ENCODE data around the gene NPHP4. TPM values are rescaled to one million over a fixed set of nuclear protein-coding genes. Genes with fewer than 3 reads are reported as not detected.

The NPHP4 gene
- total RNA-seq, 4 donors from 2014 or later, result 11.2 to 24.5 (median 18.2) TPM

- intact Hi-C loops (cut with DNase I; ENCODE audit: low total_unique reads), result no loop called here
- no peak for TF ChIP-seq POLR2A (IDR thresholded peaks at IDR 0.05)
- no peak overlapping the region for H3K4me3 ChIP-seq (ENCODE audit: low read depth, poor library complexity, severe bottlenecking)
- DNase-seq (ENCODE audit: low spot score in 2 of 2), result no peak
- WGBS, 2 donors, result 62% methylated on average over 13 of the region's 13 CpGs
Measured at GRCh38 chr1:5843521-5844096, 148.6 kb downstream of the NPHP4 start.

GRCh38 chr1:5842679-5843078, 149.5 kb downstream of the NPHP4 start:
- no peak for DNase-seq (ENCODE audit: low spot score in 2 of 2)
- H3K4me3 ChIP-seq (ENCODE audit: low read depth, poor library complexity, severe bottlenecking), result no peak overlapping the region
- TF ChIP-seq CTCF (IDR thresholded peaks at IDR 0.05) (no peak), POLR2A (IDR thresholded peaks at IDR 0.05) (no peak)
- intact Hi-C loops (cut with DNase I; ENCODE audit: low total_unique reads), result no loop called here
- 75 to 79% methylated on average over 13 of the region's 13 CpGs for WGBS, 2 donors

GRCh38 chr1:5840551-5841001, 151.6 kb downstream of the NPHP4 start:
- intact Hi-C loops (cut with DNase I; ENCODE audit: low total_unique reads), result no loop called here
- H3K4me3 ChIP-seq (ENCODE audit: low read depth, poor library complexity, severe bottlenecking), result no peak overlapping the region
- DNase-seq (ENCODE audit: low spot score in 2 of 2), result no peak
- 81 to 82% methylated on average over 14 to 16 of the region's 16 CpGs for WGBS, 2 donors
- TF ChIP-seq CTCF (IDR thresholded peaks at IDR 0.05) (no peak), POLR2A (IDR thresholded peaks at IDR 0.05) (no peak)

- intact Hi-C loops (cut with DNase I; ENCODE audit: low total_unique reads), result no loop called here
- H3K4me3 ChIP-seq (ENCODE audit: low read depth, poor library complexity, severe bottlenecking), result no peak overlapping the region
- no peak for TF ChIP-seq CTCF (IDR thresholded peaks at IDR 0.05)
- TF ChIP-seq POLR2A (IDR thresholded peaks at IDR 0.05), result no peak
- DNase-seq (ENCODE audit: low spot score in 2 of 2), result no peak
- WGBS, 2 donors, result 74 to 79% methylated on average over 10 to 11 of the region's 11 CpGs
Measured at GRCh38 chr1:5839881-5840550, 152.2 kb downstream of the NPHP4 start.

GRCh38 chr1:5839161-5839880, 152.9 kb downstream of the NPHP4 start:
- no peak for DNase-seq (ENCODE audit: low spot score in 2 of 2)
- intact Hi-C loops (cut with DNase I; ENCODE audit: low total_unique reads), result no loop called here
- WGBS, 2 donors, result 67 to 75% methylated on average over 6 of the region's 6 CpGs
- H3K4me3 ChIP-seq (ENCODE audit: low read depth, poor library complexity, severe bottlenecking), result no peak overlapping the region
- TF ChIP-seq CTCF (IDR thresholded peaks at IDR 0.05) (no peak), POLR2A (IDR thresholded peaks at IDR 0.05) (no peak)

- DNase-seq (ENCODE audit: low spot score in 2 of 2), result no peak
- 84 to 85% methylated on average over 19 of the region's 19 CpGs for WGBS, 2 donors
- intact Hi-C loops (cut with DNase I; ENCODE audit: low total_unique reads), result no loop called here
- H3K4me3 ChIP-seq (ENCODE audit: low read depth, poor library complexity, severe bottlenecking), result no peak overlapping the region
- TF ChIP-seq CTCF (IDR thresholded peaks at IDR 0.05) (no peak), POLR2A (IDR thresholded peaks at IDR 0.05) (no peak)
Measured at GRCh38 chr1:5837976-5838653, 154.1 kb downstream of the NPHP4 start.

All from lower leg skin (tissue), 4 donors.